HG02610 (cell line): Measurements from ENCODE around the gene RAD1.
"Not testable (repeated sequence)": the region's sequence is repeated elsewhere in the genome, so short reads cannot be mapped to it uniquely, and the experiment has no call there.

Experiments used
- ATAC-seq: cut with Tn5 transposase; IDR thresholded peaks from one replicate; pipeline ENCODE4 v1.9.1; 2021; ENCODE audit warnings: mild to moderate bottlenecking, moderate library complexity; ENCODE audit not compliant: unreplicated experiment

The RAD1 gene

GRCh38 chr5:34915139-34915855 lies at the start of gene RAD1, which contains the start of gene BRIX1:
Gene RAD1 (minus strand): TSS chr5:34915504. CDS start chr5:34914892, 612 bp downstream.
Gene BRIX1 (plus strand): TSS chr5:34915711. CDS start chr5:34915739, 28 bp downstream.
- ATAC-seq = peak; percentile 99

- peak; percentile 96 for ATAC-seq
These were observed 44.0 kb upstream of the RAD1 start for GRCh38 chr5:34959323-34959722.

GRCh38 chr5:34957857-34958690 lies 42.8 kb upstream of the RAD1 start:
- ATAC-seq = peak; percentile 31

GRCh38 chr5:34957321-34957720 lies 42.0 kb upstream of the RAD1 start:
- ATAC-seq = no peak

GRCh38 chr5:34944460-34945047 lies 29.2 kb upstream of the RAD1 start:
- no peak for ATAC-seq

- no peak for ATAC-seq
These were observed 28.7 kb upstream of the RAD1 start for GRCh38 chr5:34944044-34944443.

GRCh38 chr5:34941936-34942335 lies 26.6 kb upstream of the RAD1 start:
- ATAC-seq = no peak

- ATAC-seq = no peak
These were observed 17.6 kb upstream of the RAD1 start for GRCh38 chr5:34932947-34933346.

GRCh38 chr5:34930870-34931269 lies 15.6 kb upstream of the RAD1 start:
- ATAC-seq = no peak

GRCh38 chr5:34930462-34930844 lies 15.1 kb upstream of the RAD1 start:
- no peak for ATAC-seq

- ATAC-seq = peak; percentile 76
These were observed 14.6 kb upstream of the RAD1 start for GRCh38 chr5:34929720-34930461.

GRCh38 chr5:34929134-34929719 lies 13.9 kb upstream of the RAD1 start, which contains the start of gene DNAJC21:
Gene DNAJC21 (plus strand): TSS chr5:34929559. CDS start chr5:34929820, 261 bp downstream.
- ATAC-seq = peak; percentile 90

GRCh38 chr5:34928267-34928666 lies 13.0 kb upstream of the RAD1 start:
- no peak for ATAC-seq

- ATAC-seq = no peak
These were observed 12.5 kb upstream of the RAD1 start for GRCh38 chr5:34927785-34928184.

GRCh38 chr5:34926318-34926888 lies 11.1 kb upstream of the RAD1 start:
- no peak for ATAC-seq

GRCh38 chr5:34924462-34924765 lies 9.1 kb upstream of the RAD1 start:
- no peak for ATAC-seq

GRCh38 chr5:34923694-34924461 lies 8.6 kb upstream of the RAD1 start:
- ATAC-seq = peak; percentile 63

GRCh38 chr5:34923256-34923655 lies 8.0 kb upstream of the RAD1 start:
- ATAC-seq = not testable (repeated sequence)

- no peak for ATAC-seq
These were observed 3.8 kb upstream of the RAD1 start for GRCh38 chr5:34919077-34919476.

- no peak for ATAC-seq
These were observed 2.7 kb upstream of the RAD1 start for GRCh38 chr5:34918025-34918424.
